ENCODE data around the gene WDR88.
"Not testable (repeated sequence)": the region's sequence is repeated elsewhere in the genome, so short reads cannot be mapped to it uniquely, and the experiment has no call there.

GRCh38 chr19:33222255-33222654 is 90.3 kb downstream of the WDR88 start:
- TF ChIP-seq, protein P1, sequence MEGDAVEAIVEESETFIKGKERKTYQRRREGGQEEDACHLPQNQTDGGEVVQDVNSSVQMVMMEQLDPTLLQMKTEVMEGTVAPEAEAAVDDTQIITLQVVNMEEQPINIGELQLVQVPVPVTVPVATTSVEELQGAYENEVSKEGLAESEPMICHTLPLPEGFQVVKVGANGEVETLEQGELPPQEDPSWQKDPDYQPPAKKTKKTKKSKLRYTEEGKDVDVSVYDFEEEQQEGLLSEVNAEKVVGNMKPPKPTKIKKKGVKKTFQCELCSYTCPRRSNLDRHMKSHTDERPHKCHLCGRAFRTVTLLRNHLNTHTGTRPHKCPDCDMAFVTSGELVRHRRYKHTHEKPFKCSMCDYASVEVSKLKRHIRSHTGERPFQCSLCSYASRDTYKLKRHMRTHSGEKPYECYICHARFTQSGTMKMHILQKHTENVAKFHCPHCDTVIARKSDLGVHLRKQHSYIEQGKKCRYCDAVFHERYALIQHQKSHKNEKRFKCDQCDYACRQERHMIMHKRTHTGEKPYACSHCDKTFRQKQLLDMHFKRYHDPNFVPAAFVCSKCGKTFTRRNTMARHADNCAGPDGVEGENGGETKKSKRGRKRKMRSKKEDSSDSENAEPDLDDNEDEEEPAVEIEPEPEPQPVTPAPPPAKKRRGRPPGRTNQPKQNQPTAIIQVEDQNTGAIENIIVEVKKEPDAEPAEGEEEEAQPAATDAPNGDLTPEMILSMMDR (IDR thresholded peaks at IDR 0.05): not testable (repeated sequence)
- TF ChIP-seq POLR2A (IDR thresholded peaks at IDR 0.05): not testable (repeated sequence)

All from Peyer's patch (tissue), 4 donors.